GM11168 (cell line): ENCODE data around the gene AMOTL2.

Source experiments
- in situ Hi-C: fragments of 300-500 bp; cut with MboI; formaldehyde crosslinking; loops from one replicate; pipeline ENCODE4 v1.12.0; 2022; ENCODE audit warnings: low sequenced_read_pairs; ENCODE audit not compliant: unreplicated experiment

AMOTL2 gene

GRCh38 chr3:134355416-134355815 is 18.8 kb downstream of the AMOTL2 start:
- in situ Hi-C loops, result no loop called here

GRCh38 chr3:134354612-134355251 is 19.5 kb downstream of the AMOTL2 start:
- in situ Hi-C loops, result no loop called here

GRCh38 chr3:134353831-134354611 is 20.2 kb downstream of the AMOTL2 start:
- in situ Hi-C loops, result no loop called here

- in situ Hi-C loops, result no loop called here
Measured at GRCh38 chr3:134353171-134353825, 20.9 kb downstream of the AMOTL2 start.

- in situ Hi-C loops, result no loop called here
Measured at GRCh38 chr3:134352031-134352671, 22.1 kb downstream of the AMOTL2 start.

GRCh38 chr3:134351427-134351826 is 22.8 kb downstream of the AMOTL2 start:
- in situ Hi-C loops, result no loop called here

- in situ Hi-C loops, result no loop called here
Measured at GRCh38 chr3:134350861-134351311, 23.4 kb downstream of the AMOTL2 start.

GRCh38 chr3:134350266-134350665 is 24.0 kb downstream of the AMOTL2 start:
- in situ Hi-C loops, result no loop called here

- in situ Hi-C loops, result no loop called here
Measured at GRCh38 chr3:134348524-134348923, 25.7 kb downstream of the AMOTL2 start.

GRCh38 chr3:134347551-134347950 is 26.7 kb downstream of the AMOTL2 start:
- in situ Hi-C loops, result no loop called here

GRCh38 chr3:134346744-134347143 is 27.5 kb downstream of the AMOTL2 start:
- in situ Hi-C loops, result no loop called here

- in situ Hi-C loops, result no loop called here
Measured at GRCh38 chr3:134345202-134345601, 29.0 kb downstream of the AMOTL2 start.

GRCh38 chr3:134344560-134344959 is 29.7 kb downstream of the AMOTL2 start:
- in situ Hi-C loops, result no loop called here

- in situ Hi-C loops, result no loop called here
Measured at GRCh38 chr3:134342259-134342658, 32.0 kb downstream of the AMOTL2 start.

GRCh38 chr3:134341389-134341788 is 32.9 kb downstream of the AMOTL2 start:
- in situ Hi-C loops, result no loop called here

GRCh38 chr3:134340982-134341365 is 33.3 kb downstream of the AMOTL2 start:
- in situ Hi-C loops, result no loop called here

- in situ Hi-C loops, result no loop called here
Measured at GRCh38 chr3:134340362-134340981, 33.8 kb downstream of the AMOTL2 start.

- in situ Hi-C loops, result no loop called here
Measured at GRCh38 chr3:134339913-134340312, 34.3 kb downstream of the AMOTL2 start.

GRCh38 chr3:134339331-134339730 is 34.9 kb downstream of the AMOTL2 start:
- in situ Hi-C loops, result no loop called here

- in situ Hi-C loops, result no loop called here
Measured at GRCh38 chr3:134338516-134339261, 35.6 kb downstream of the AMOTL2 start.
